ENCODE measurements around the gene LEF1. TPM values are rescaled to one million over a fixed set of nuclear protein-coding genes. Genes with fewer than 3 reads are reported as not detected.

Gene LEF1
- total RNA-seq, 1 experiment from 2014 or later: 2.0 TPM

GRCh38 chr4:108004646-108005045 is 164.1 kb downstream of the LEF1 start:
- H3K36me3 Mint-ChIP-seq (ENCODE audit: insufficient read depth, unreplicated experiment): peaks cover 13% of the 10 kb centered on the region
- no peak for DNase-seq (ENCODE audit: unreplicated experiment)

GRCh38 chr4:108003982-108004515 is 164.7 kb downstream of the LEF1 start:
- intact Hi-C loops (cut with micrococcal nuclease): no loop called here
- no TSS peak for BruUV-seq (replicated peaks)
- TF ChIP-seq CTCF (IDR thresholded peaks at IDR 0.05; ENCODE audit: unreplicated experiment): no peak
- Mint-ChIP-seq H3K4me3 (ENCODE audit: unreplicated experiment) (no peak overlapping the region), H3K36me3 (ENCODE audit: insufficient read depth, unreplicated experiment) (peaks cover 19% of the 10 kb centered on the region), H3K27me3 (ENCODE audit: insufficient read depth, unreplicated experiment) (no peaks in the 10 kb centered on the region), H3K4me1 (ENCODE audit: insufficient read depth, unreplicated experiment) (peaks cover 32% of the 10 kb centered on the region), H3K27ac (ENCODE audit: low read depth, unreplicated experiment) (no peak overlapping the region), H3K9me3 (ENCODE audit: unreplicated experiment) (peaks cover 7% of the 10 kb centered on the region)
- CTCF ChIA-PET: interaction anchor here (0.9 to 1.2 kb wide), 2 partner anchors 10 to 15 kb away, joined by 3 to 5 read pairs; no protein-coding TSS in a partner anchor
- POLR2A ChIA-PET: no interaction called here
- no peak for DNase-seq (ENCODE audit: unreplicated experiment)

More at GRCh38 chr4:108004646-108005045, 164.1 kb downstream of the LEF1 start:
- intact Hi-C loops (cut with micrococcal nuclease): no loop called here
- no TSS peak for BruUV-seq (replicated peaks)
- CTCF ChIA-PET: interaction anchor here (0.6 to 1.2 kb wide), 3 partner anchors 9 to 246 kb away, joined by 3 to 5 read pairs (median 3); no protein-coding TSS in a partner anchor
- Mint-ChIP-seq H3K27me3 (ENCODE audit: insufficient read depth, unreplicated experiment) (no peaks in the 10 kb centered on the region), H3K9me3 (ENCODE audit: unreplicated experiment) (peaks cover 7% of the 10 kb centered on the region), H3K4me1 (ENCODE audit: insufficient read depth, unreplicated experiment) (peaks cover 31% of the 10 kb centered on the region), H3K4me3 (ENCODE audit: unreplicated experiment) (no peak overlapping the region), H3K27ac (ENCODE audit: low read depth, unreplicated experiment) (no peak overlapping the region)
- POLR2A ChIA-PET: interaction anchor here (0.7 kb wide), 1 partner anchor 23 kb away, joined by 4 read pairs; no protein-coding TSS in a partner anchor
- no peak for TF ChIP-seq CTCF (IDR thresholded peaks at IDR 0.05; ENCODE audit: unreplicated experiment)

DNA sequence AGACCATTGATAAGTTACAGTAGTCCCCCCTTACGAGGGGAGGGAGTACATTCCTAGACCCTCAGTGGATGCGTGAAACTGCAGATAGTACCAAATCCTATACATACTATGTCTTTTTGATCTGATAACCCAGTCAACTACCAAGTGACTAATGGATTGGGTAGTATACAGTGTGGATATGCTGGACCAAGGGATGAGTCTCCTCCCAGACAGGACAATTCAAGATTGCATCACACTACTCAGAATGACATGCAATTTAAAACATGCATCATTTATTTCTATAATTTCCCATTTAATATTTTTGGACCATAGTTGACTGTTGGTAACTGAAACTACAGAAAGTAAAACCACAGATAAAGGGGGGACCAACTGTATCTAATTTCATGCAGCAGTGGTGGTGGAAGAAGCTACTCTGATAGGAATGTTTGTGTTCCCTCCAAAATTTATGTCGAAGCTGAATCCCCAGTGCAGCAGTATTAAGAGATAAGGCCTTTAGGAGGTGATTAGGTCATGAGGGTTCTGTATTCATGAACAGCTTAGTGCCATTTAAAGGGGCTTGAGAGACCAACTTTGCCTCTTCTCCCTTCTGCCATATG is 167.1 kb downstream of the LEF1 start:
- BruUV-seq (replicated peaks): no TSS peak
- no peak overlapping the region for H3K4me3 Mint-ChIP-seq (ENCODE audit: unreplicated experiment)
- peaks cover 20% of the 10 kb centered on the region for H3K36me3 Mint-ChIP-seq (ENCODE audit: insufficient read depth, unreplicated experiment)
- H3K9me3 Mint-ChIP-seq (ENCODE audit: unreplicated experiment): peaks cover 7% of the 10 kb centered on the region
- CTCF ChIA-PET: interaction anchor here (0.7 to 1.9 kb wide), 3 partner anchors 12 to 24 kb away, joined by 3 to 7 read pairs (median 6); no protein-coding TSS in a partner anchor
- no peak overlapping the region for H3K27ac Mint-ChIP-seq (ENCODE audit: low read depth, unreplicated experiment)
- no peaks in the 10 kb centered on the region for H3K27me3 Mint-ChIP-seq (ENCODE audit: insufficient read depth, unreplicated experiment)
- POLR2A ChIA-PET: interaction anchor here (0.6 to 1.2 kb wide), 3 partner anchors 9 to 175 kb away, joined by 3 to 4 read pairs (median 3); no protein-coding TSS in a partner anchor
- intact Hi-C loops (cut with micrococcal nuclease): no loop called here
- DNase-seq (ENCODE audit: unreplicated experiment): no peak
- peaks cover 41% of the 10 kb centered on the region for H3K4me1 Mint-ChIP-seq (ENCODE audit: insufficient read depth, unreplicated experiment)
- no peak for TF ChIP-seq CTCF (IDR thresholded peaks at IDR 0.05; ENCODE audit: unreplicated experiment)

- Mint-ChIP-seq H3K9me3 (ENCODE audit: unreplicated experiment) (peaks cover 7% of the 10 kb centered on the region), H3K4me3 (ENCODE audit: unreplicated experiment) (no peak overlapping the region), H3K4me1 (ENCODE audit: insufficient read depth, unreplicated experiment) (peaks cover 42% of the 10 kb centered on the region), H3K27ac (ENCODE audit: low read depth, unreplicated experiment) (peak overlapping the region; percentile 52), H3K36me3 (ENCODE audit: insufficient read depth, unreplicated experiment) (peaks cover 20% of the 10 kb centered on the region), H3K27me3 (ENCODE audit: insufficient read depth, unreplicated experiment) (no peaks in the 10 kb centered on the region)
- intact Hi-C loops (cut with micrococcal nuclease): no loop called here
- peak; percentile 71 for DNase-seq (ENCODE audit: unreplicated experiment)
- ChIA-PET POLR2A (interaction anchor here (0.6 to 1.8 kb wide), 3 partner anchors 10 to 87 kb away, joined by 4 to 14 read pairs (median 4); partner anchors contain the start of gene HADH), CTCF (interaction anchor here (2.0 kb wide), 1 partner anchor 19 kb away, joined by 8 read pairs; no protein-coding TSS in a partner anchor)
- no TSS peak for BruUV-seq (replicated peaks)
- no peak for TF ChIP-seq CTCF (IDR thresholded peaks at IDR 0.05; ENCODE audit: unreplicated experiment)
Measured at GRCh38 chr4:107999932-108000539, 168.7 kb downstream of the LEF1 start.
